Cerebellar nuclear complex (tissue), 1 donor: ENCODE measurements around the gene LAMTOR2.
"Not testable (repeated sequence)": the region's sequence is repeated elsewhere in the genome, so short reads cannot be mapped to it uniquely, and the experiment has no call there.

Source experiments
- DNase-seq, 2 experiments: peaks; one replicate each; lab custom pipeline; 2025; lab: John Stamatoyannopoulos, UW

Gene LAMTOR2

DNA sequence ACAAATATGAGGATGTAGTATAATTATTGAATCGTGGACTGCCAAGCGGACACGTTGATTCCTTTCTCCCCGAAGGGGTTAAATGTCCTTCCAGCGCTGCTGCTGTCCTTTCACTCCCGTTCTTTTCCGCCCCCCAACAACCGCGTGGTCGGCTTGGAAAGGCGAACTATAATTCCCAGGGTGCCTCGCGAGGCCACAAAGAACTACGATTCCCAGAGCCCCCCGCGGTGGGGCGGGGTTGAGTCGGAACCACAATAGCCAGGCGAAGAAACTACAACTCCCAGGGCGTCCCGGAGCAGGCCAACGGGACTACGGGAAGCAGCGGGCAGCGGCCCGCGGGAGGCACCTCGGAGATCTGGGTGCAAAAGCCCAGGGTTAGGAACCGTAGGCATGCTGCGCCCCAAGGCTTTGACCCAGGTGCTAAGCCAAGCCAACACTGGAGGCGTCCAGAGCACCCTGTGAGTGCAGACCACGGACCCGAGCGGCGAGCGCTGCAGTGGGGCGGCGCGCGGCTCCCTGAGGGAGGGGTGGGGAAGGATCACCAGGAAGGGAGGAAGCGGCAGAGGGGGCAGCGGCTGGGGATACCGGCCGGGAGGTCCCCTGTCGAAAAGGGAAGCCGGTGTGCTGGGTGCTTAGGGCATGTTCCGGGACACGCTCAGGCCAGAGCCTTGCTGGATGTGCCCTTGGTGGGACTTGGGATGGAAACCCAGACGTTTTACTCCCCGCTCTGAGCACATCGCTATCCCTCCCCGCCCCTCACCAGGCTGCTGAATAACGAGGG lies at the start of gene LAMTOR2:
Gene LAMTOR2 (plus strand): TSS at position 283 of the 781 bp plus-strand sequence. CDS start 108 bp downstream, at position 391.
- peak; percentile 79 to 95 for DNase-seq

DNA sequence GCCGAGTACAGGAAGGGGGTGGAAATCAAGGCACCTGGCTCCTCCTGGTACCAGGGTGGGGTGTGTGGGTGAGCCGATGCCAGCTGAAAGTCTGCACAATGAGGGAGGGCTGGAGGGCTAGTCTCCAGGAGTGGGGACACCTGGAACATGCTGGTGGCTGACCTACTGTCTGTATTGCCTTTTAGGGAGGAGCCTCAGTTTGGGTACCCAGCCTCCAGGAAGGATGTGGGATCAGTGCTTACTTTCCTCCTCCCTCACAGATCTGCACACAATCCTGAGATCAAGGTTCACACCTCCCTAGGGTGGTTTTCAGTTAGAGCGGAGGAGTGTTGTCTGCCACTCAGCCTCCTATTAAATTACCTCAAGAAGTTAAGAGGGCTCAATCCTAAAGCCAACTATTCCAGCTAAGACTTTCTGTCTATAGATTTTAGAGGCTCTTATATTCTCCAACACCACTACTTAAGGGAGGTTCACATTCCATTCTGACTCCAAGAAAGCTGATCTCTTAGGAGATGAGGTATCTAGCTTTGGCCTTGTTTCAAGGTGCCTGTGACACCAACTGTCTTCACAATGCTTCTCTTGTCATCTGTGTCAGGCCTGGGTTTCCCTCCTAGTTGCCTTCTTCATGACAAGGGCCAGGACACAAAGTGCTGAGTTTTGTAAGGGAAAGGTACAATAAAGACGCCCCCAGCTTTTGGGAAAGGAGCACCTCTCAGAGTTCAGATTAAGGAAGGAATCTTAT lies 49.6 kb upstream of the LAMTOR2 start:
- no peak for DNase-seq

DNA sequence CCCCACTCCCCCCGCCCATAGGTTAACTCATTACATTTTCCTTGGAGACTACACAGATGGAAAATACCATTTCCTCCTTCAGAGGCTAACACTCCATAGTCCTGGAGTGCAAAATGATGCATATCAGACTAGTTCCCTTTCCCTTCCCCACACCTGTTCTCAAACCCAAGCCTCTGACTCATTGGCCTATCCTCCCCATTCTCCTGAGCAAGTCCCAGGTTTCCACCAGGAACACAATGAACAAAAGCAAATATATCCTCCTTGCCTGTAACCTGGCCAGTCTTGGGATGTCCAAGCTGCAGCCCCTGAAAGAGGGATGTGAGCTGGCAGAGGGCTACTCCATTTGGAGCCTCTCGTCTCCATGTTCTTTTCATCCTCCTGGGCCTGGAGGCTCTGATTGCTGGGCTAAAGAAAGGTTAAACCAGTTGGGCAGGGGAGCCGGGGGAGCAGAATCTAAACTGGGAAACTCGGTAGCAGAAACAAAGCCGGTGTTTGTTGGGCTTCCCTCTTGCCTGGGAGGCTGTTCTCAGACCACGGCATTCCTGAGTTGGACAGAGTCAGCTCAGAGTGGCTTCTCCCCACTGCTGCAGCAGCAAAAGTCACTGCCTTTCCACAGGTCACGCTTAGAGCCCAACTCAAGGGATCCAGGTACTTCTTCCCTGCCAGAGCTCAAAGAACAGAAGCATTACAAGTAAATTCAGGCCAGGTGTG lies 47.8 kb upstream of the LAMTOR2 start:
- no peak for DNase-seq

DNA sequence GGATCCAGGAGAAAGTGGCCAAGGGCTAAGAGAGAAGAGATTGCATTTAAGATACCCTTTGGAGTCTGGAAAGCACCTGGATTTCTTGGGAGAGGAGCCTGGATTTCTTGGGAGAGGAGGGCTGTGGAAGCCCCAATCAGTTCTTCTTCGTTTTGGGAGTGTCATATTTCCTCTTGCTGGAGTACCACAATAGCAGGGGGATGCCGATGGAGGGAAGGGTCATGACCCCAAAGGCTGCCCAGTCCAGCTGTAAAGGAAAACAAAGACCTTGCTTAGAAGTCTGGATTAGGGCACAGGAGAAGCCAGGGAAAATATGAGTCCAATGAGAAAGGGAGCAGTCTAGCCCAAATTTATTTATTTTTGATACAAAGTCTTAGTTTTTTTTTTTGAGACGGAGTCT lies 45.2 kb upstream of the LAMTOR2 start:
- DNase-seq, result no peak

DNA sequence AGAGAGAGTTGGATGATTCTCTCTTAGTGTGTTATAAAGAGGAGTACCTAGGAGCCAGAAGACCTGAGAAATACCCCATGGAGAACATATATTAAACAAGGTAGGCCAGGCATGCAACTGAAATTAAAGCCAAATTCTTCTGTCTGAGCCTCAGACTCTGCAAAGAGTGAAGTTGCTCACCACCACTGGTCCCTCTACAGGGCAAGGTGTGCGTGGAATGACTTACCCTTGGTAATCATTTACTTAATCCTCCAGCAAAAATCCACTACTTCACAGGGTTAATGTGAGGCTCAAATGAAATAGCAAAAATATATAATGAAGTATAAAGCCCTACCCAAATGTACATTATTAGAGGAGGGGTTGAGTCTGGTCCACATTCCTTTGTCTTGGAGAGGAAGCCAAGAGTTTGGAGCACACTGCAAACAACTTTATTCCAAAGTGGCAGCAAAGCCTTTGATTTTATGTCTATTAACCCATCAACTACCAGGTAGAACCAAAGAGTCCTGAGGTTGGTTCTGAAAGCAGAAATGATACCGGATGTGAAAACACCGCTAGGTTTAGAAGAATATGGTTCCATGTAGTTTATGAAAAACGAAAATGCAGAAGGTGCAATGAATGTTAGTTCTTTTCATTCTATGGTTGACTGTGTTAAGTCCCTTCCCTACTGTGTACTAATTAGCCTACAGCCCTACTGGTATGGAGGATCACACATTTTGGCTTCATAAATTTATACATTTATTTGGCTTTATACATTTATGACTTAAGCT lies 42.3 kb upstream of the LAMTOR2 start:
- no peak for DNase-seq

DNA sequence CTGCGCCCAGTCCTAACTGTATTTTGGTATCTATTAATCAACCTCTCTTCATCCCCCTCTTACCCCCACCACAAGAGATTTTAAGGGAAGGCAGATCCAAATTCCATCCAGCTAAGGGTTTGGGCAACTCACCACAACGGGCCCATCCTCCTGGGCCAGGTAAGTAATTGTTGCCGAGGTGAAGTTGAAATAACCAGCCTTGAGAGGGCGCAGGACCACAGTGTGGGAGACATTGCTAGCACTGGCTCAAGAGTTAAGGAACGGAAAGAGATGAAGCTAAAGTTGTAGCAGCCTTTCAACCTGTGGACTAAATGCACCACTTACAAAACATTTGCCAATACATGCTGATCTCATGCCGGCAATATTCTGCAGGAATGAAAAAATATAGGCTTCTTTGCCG lies 39.8 kb upstream of the LAMTOR2 start:
- DNase-seq, result no peak

DNA sequence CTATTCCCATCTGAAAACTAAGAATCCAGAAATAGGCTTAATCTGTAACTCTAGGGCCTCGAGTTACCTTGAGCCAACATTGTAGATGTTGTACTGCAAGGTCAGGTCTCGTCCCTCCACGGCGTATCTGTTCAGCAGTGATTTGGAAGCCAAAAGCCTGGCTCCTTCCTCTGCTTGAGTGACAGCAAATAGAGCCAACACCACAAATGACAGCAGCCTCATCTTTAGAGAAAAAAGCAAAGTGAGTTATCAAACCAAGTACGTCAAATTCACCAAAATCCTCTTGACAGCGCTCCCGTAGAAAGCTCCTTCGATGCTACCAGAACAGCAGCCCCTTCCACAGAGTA lies 34.7 kb upstream of the LAMTOR2 start:
- no peak for DNase-seq

DNA sequence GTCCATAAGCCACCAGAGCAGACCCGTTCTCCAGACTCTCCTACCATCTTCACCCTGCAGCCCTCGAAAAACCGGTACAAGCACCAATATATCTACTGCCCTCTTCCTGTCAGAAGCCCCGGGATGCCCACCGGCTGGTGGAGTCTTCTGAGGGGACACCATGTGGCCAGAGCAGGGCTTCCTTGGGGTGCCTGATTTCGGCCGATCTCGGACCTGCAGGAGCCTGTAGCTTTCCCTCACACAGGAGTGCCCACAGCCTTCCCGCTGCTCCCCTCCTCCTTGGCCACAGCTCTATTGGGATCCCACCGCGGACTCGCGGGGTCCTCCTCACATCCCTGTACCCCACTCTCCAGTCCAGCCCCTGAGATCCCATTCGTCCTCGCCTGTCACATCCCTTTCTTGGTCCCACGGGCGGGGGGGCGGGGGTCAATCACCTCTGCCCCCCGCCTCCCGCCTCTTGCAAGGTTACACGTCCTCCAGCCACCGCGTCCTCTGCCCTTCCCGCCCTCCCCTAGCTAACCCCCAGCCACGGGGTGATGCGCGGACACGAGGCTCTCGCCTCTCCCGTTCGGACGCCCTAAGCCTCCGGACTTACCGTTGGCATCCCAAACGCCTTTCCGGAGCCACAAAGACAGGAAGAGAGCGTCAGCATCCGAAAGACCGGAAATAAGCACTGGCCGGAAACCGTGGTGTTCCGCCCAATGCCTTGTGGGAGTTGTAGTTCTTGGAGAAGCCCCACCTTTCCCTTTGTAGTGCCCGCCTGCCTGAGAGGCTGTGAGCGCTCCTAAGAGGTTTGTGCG lies 34.1 kb upstream of the LAMTOR2 start, which contains the start of gene SSR2:
Gene SSR2 (minus strand): TSS at position 659 of the 800 bp plus-strand sequence. CDS start 784 bp downstream, outside the sequence.
- peak; percentile 42 to 83 for DNase-seq

DNA sequence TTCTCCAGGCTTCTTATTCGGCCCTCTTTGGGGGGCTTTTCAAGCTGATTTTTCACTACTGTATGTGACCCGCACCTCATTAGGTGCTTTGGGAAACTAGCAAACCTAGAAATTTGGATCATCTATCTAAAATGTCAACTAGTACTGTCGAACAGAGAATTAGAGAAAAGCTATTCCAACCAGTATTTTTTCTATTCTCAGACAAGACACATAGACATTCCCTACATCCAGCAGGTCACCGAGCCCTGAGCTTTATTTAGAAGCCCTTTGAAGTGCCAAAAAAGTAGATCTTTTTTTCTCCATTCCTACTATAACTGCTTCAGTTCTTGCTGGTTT lies 33.5 kb upstream of the LAMTOR2 start:
- no peak for DNase-seq

DNA sequence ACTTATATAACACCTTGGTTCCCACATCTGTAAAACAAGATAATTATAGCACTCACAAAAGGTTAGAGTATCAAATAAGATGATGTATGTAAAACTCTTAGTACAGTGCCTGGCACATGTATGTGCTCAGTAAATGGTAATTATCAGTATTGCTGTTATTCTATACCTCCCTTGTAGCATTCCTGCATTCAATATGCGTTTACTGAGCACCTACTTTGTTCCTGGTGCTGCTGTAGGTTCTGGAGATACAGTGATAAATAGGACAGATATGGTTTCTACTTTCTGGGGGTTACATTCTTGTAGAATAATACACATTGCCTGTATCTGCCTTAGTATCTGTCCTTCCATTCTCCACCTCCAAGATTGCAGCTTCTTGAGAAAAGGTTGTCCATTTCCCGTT lies 32.6 kb upstream of the LAMTOR2 start:
- no peak for DNase-seq

DNA sequence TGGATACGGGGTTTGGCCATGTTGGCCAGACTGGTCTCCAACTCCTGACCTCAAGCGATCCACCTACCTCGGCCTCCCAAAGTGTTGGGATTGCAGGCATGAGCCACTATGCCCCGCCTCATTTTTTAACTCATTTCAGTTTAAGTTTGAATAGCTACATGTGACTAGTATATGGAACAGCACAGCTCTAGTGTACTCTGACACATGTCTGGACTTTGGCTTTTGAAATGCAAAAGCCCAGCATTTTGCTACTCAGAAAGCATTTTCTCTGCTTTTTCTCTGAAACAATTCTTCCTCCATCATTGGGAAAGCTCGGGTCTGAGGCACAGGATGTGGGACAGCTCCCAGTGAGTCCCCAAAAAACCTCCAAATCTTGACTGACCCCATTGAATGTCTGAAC lies 29.8 kb upstream of the LAMTOR2 start:
- DNase-seq, result no peak

DNA sequence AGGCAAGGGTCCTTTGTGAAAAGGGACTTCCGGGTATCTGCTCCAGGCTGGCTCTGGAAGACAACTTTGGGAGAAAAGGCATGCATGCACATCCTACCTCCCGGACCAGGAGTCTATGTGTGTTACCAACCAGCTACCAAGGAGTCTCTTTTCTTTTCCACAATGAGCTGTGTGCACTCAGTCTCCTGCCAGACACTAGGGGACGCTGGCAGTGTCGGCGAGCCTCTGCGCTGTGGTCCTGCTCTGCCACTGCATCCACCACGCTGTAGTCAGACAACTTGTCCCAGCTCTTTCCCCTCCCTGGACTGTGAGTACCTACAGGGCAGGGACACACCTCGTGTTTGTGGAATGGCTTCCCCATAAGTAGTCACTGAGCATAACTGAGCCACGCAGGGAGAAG lies 28.7 kb upstream of the LAMTOR2 start:
- DNase-seq, result no peak

DNA sequence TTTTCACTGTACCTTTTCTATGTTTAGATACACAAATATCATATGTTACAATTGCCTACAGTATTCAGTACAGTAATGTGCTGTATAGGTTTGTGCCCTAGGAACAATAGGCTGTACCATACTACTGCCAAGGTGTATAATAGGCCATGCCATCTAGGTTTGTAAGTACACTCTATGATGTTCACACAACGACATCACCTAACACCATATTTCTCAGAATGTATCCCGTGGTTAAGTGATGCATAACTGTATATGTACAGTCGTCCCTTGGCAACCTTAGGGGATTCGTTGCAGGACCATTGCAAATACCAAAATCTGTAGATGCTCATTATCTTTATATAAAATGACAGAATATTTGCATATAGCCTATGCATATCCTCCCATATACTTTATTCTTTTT lies 28.0 kb upstream of the LAMTOR2 start:
- DNase-seq, result no peak

DNA sequence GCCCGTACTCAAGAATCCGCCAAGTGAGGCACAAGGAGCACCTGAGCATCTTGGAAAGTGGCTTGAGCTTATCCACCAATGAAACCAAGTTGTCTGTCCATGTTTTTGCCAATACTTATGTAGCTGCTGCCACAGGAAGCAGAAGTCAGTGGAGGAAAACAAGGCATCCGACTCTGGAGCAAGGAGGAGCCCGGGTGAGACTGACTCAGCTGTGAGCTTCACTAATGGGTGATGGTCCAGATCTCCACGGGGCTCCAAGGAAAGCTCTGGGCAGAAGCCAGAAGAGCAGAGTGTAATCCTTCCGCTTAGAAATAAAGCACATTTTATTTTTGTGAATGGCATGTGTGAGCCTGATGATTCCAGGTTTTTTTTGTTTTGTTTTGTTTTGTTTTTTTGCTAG lies 21.6 kb upstream of the LAMTOR2 start:
- DNase-seq, result no peak

DNA sequence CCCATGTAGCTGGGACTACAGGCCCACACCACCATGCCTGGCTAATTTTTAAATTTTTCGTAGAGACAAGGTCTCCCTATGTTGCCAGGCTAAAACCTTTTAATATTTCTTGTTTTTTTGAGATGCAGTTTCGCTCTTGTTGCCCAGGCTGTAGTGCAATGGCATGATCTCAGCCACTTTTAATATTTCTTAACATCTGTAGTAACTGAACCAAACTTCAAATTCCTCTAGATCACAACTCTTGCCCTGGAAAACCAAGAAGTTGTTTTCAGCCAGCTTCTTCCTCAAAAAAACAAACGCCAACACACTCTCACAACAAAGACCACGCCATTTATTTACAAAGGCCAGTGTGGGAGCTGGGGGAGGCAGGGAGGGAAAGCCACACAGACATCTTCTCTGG lies 19.6 kb upstream of the LAMTOR2 start:
- not testable (repeated sequence) for DNase-seq

DNA sequence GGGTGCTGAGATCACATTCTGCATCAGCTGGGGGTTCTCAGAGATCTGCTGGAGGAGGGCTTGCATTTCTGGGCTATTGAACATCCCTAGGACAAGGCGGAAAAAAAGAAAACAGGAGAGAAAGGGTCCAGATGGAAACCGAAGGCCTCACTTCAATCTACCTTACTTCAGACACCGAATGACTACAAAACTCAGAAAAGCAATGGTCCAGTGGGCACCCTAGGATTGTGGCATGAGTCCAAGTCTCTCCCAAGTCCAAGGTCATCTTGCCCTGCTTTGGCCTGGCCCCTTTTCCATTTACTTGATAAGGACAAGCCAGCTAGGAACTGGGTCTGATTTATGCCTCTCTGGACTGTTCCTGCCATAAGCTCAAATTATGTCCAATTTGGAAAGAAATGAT lies 11.8 kb upstream of the LAMTOR2 start:
- no peak for DNase-seq

DNA sequence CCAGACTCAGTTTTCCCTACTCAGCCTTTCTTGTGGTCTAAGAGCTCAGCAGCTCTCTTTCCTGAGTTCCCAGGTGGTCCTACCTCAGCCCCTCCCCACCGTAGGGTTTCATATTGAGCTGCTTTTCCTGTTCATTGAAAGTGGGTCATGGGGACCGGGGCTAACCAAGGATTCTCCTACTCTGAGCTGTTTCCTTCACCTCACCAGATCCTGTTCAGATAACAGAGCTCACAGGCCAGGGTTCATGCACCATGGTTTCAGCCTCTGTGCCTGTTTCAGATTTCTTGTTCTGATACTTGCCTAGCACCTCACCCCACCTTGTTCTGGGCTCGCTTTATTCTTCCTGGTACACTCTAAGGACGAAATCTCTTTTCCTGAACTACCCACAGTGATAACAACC lies 9.5 kb upstream of the LAMTOR2 start:
- no peak for DNase-seq

DNA sequence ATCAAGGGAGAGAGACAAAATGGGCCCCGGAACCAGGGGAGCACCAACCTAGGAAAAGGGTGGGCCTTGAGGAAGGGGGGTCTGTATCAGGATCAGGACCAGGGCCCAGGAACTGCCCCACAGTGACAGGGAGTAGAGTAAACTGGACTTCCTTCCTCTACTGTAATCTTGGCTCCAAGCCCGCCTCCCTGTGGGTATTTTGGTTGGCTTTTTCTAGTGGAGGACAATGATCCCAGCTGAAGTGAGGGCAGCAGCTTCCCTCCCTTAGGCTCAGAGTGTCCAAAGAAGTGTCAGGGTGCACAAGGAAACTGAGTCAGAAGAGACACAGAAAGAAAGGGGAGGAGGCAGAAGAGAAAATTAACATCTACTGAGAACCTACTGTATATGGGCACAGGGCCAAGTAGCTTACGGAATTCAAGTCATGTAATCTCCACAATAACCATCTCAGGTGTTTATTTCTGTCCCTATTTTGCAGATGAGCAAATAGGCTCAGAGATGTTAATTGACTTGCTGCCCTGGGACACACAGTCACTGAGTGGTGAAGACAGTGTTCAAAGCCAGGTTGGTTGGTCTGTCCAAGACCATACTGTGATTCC lies 5.8 kb upstream of the LAMTOR2 start:
- DNase-seq, result no peak

DNA sequence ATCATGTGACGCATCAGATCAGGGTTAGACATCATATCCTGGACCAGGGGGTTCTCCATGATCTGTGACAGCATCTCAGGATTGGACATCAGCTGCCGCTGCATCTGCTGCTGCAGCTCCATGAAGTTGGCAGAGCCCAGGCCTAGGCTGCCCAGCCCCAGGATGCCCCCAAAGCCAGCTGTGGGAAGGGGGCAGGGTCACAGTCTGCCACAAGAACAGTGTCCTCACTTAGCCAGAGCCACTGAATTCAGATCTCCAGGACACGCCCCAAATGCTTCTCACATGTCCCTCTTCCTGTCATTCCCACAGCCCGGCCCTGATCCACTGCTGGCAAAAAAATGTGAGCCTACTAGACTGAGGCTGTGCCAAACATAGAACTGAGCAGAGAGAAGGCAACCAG lies 4.2 kb upstream of the LAMTOR2 start:
- DNase-seq, result no peak

DNA sequence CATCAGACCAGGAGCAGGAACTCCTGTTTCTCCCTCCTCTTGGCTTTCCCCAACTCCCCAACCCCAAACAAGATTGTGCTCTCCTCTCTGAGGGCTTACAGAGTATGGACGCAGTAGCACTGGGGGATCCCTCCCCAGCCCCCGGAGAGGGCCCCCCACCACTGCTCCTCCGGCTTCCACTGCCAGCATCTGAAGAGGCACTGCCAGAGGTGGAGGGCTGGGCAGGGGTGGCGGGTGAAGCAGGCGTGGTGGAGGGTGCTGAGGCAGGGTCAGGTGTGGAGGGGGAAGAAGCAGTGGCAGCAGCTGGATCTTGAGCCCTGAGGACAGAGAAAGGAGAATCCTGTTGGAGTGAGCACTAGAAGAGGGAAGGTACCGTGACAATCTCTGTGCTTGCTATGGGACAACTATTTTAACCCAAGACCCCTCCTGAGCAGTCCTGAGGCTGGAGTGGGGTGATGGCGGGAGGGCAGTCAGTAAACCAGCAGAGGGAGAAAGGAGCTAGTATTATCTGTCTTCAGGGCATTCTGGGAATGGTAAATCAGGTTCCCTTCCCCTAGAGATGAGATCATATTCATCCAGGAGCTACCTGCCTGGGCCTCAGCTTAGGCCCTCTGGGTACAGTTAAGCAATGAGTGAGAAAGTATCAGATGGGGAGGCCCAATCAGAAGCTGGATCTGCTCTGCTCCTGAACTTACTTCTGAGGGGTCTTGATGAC lies 3.4 kb upstream of the LAMTOR2 start:
- no peak for DNase-seq
